ENCODE data around the gene RHOBTB1.

GRCh38 chr10:60952067-60952845, 8.3 kb upstream of the RHOBTB1 start:
- no peak for TF ChIP-seq CTCF (IDR thresholded peaks at IDR 0.05)
- TF ChIP-seq POLR2AphosphoS5 (IDR thresholded peaks at IDR 0.05), result no peak

Data from upper lobe of left lung (tissue), 4 donors.